ENCODE data around the gene KCNK7.

GRCh38 chr11:65615229-65615949 is 19.8 kb upstream of the KCNK7 start, which contains the start of gene PCNX3:
- TF ChIP-seq CTCF (conservative IDR thresholded peaks at IDR 0.05 in 1 of 2, IDR thresholded peaks at IDR 0.05 in 1 of 2; ENCODE audit: extremely low read depth in 1 of 2, insufficient read depth in 1 of 2, low read depth in 1 of 2, low read length in 2 of 2) (no peak), EZH2 (IDR thresholded peaks at IDR 0.05; ENCODE audit: borderline replicate concordance, low read length) (no peak)

All from mammary epithelial cell (primary cell).